GM23338 (cell line): Measurements from ENCODE around the gene NAGA. TPM values are rescaled to one million over a fixed set of nuclear protein-coding genes. Genes with fewer than 3 reads are reported as not detected.

Experiments
- ATAC-seq: fragments of 200-7000 bp; cut with Tn5 transposase; 3 replicates; pipeline ENCODE4 v1.9.1; 2020
- DNase-seq: peaks from one replicate; pipeline ENCODE4 v3.0.0-alpha.2; 2015; ENCODE audit warnings: low spot score
- H2AFZ ChIP-seq: fragments of 200-600 bp; sonication (generic); 2 replicates; pipeline ENCODE4 v1.8.0; 2016; ENCODE audit warnings: antibody characterized with exemption, mild to moderate bottlenecking, moderate library complexity
- H3F3A ChIP-seq: fragments of 200-600 bp; sonication (generic); replicated peaks from 2 replicates; pipeline ENCODE4 v1.8.0; 2017; ENCODE audit warnings: antibody characterized with exemption, mixed run types, low read depth
- H3K27ac ChIP-seq: fragments of 200-600 bp; sonication (generic); 2 replicates; pipeline ENCODE4 v1.6.1; 2016; ENCODE audit warnings: low read depth
- H3K27me3 ChIP-seq: fragments of 200-600 bp; sonication (generic); 2 replicates; pipeline ENCODE4 v1.8.0; 2016; ENCODE audit warnings: mild to moderate bottlenecking, mixed run types, moderate library complexity; ENCODE audit not compliant: insufficient read depth
- H3K36me3 ChIP-seq: fragments of 200-600 bp; sonication (generic); 2 replicates; pipeline ENCODE4 v1.8.0; 2016; ENCODE audit warnings: mild to moderate bottlenecking; ENCODE audit not compliant: insufficient read depth
- H3K4me1 ChIP-seq: fragments of 200-600 bp; sonication (generic); 2 replicates; pipeline ENCODE4 v1.8.0; 2016; ENCODE audit warnings: mild to moderate bottlenecking, moderate library complexity; ENCODE audit not compliant: insufficient read depth
- H3K4me2 ChIP-seq: fragments of 200-600 bp; sonication (generic); 2 replicates; pipeline ENCODE4 v1.7.1; 2017; ENCODE audit warnings: mixed run types
- H3K4me3 ChIP-seq: fragments of 200-600 bp; sonication (generic); 2 replicates; pipeline ENCODE4 v1.6.1; 2016; ENCODE audit warnings: mixed run types
- H3K79me2 ChIP-seq: fragments of 200-600 bp; sonication (generic); replicated peaks from 2 replicates; pipeline ENCODE4 v1.8.0; 2017; ENCODE audit warnings: mild to moderate bottlenecking; ENCODE audit not compliant: insufficient read depth
- H3K9me2 ChIP-seq: fragments of 200-600 bp; sonication (generic); 2 replicates; pipeline ENCODE4 v1.8.0; 2017; ENCODE audit not compliant: insufficient read depth
- H4K20me1 ChIP-seq: fragments of 200-600 bp; sonication (generic); replicated peaks from 2 replicates; pipeline ENCODE4 v1.8.0; 2017; ENCODE audit warnings: mild to moderate bottlenecking; ENCODE audit not compliant: insufficient read depth
- H3K27ac Mint-ChIP-seq: 2 replicates; pipeline ENCODE4 v1.8.0; 2020; ENCODE audit warnings: inconsistent platforms, mild to moderate bottlenecking, moderate library complexity, mixed read lengths
- H3K27me3 Mint-ChIP-seq: 3 replicates; pipeline ENCODE4 v1.8.0; 2022; ENCODE audit warnings: low read depth, mild to moderate bottlenecking, moderate library complexity, mixed read lengths, inconsistent platforms; ENCODE audit not compliant: insufficient read depth, poor library complexity
- H3K36me3 Mint-ChIP-seq: 3 replicates; pipeline ENCODE4 v1.8.0; 2021; ENCODE audit warnings: low read depth, mild to moderate bottlenecking, inconsistent platforms, moderate library complexity, mixed read lengths
- H3K4me1 Mint-ChIP-seq: 3 replicates; pipeline ENCODE4 v1.8.0; 2020; ENCODE audit warnings: mild to moderate bottlenecking, inconsistent platforms, mixed read lengths
- H3K4me3 Mint-ChIP-seq: 3 replicates; pipeline ENCODE4 v1.8.0; 2021; ENCODE audit warnings: moderate library complexity, mild to moderate bottlenecking, inconsistent platforms, mixed read lengths
- H3K9me3 Mint-ChIP-seq: 3 replicates; pipeline ENCODE4 v1.8.0; 2020; ENCODE audit warnings: moderate library complexity, mild to moderate bottlenecking, inconsistent platforms, mixed read lengths
- CREB1 ChIP-seq: fragments of 250-450 bp; sonication (Bioruptor Pico); IDR thresholded peaks from 2 replicates; pipeline ENCODE4 v1.5.0; 2020; ENCODE audit warnings: low read depth, mild to moderate bottlenecking, moderate library complexity
- CTCF ChIP-seq, 2 experiments: fragments of 200-600 bp in 1 of 2; sonication (generic) in 1 of 2; conservative IDR thresholded peaks; 2 replicates each; pipeline versions ENCODE4 v1.5.1 to v1.6.1; 2016 to 2017; ENCODE audit warnings: antibody characterized with exemption in 2 of 2, low read depth in 2 of 2, mild to moderate bottlenecking in 2 of 2, moderate library complexity in 1 of 2
- JUNB ChIP-seq: IDR thresholded peaks from one replicate; pipeline ENCODE4 v1.6.1; 2016; ENCODE audit warnings: antibody characterized with exemption; ENCODE audit not compliant: unreplicated experiment
- POLR2AphosphoS5 ChIP-seq: IDR thresholded peaks from 2 replicates; pipeline ENCODE4 v1.6.1; 2016; ENCODE audit warnings: antibody characterized with exemption, low read depth
- STAT1 ChIP-seq: IDR thresholded peaks from one replicate; pipeline ENCODE4 v1.6.1; 2016; ENCODE audit warnings: antibody characterized with exemption; ENCODE audit not compliant: unreplicated experiment
- ZNF114 ChIP-seq: fragments of 250-450 bp; sonication (Bioruptor Pico); IDR thresholded peaks from 2 replicates; pipeline ENCODE4 v1.5.0; 2020; ENCODE audit warnings: mild to moderate bottlenecking, moderate library complexity
- ZNF462 ChIP-seq: fragments of 250-450 bp; sonication (Bioruptor Pico); IDR thresholded peaks from 2 replicates; pipeline ENCODE4 v1.5.0; 2020; ENCODE audit warnings: mild to moderate bottlenecking, moderate library complexity
- polyA plus RNA-seq: library from polyadenylated mRNA; unstranded; fragments of >200 nt; fragmentation: Nextera tagmentation; extraction: Ambion mirVana; gene quantifications from 2 replicates; pipeline ENCODE4 v1.2.1, GENCODE V29; 2016
- total RNA-seq: library from RNA; depleted of rRNA; stranded (reverse); fragments of >200 nt; shearing (Covaris generic); gene quantifications from 2 replicates; pipeline ENCODE4 v1.2.3, GENCODE V29; 2014

Gene NAGA
- total and polyA plus RNA-seq, 2 experiments from 2014 or later: 6.3 to 21.4 TPM

GRCh38 chr22:42080287-42080686 is 9.7 kb upstream of the NAGA start:
- no peaks in the 10 kb centered on the region for H3K27me3 ChIP-seq
- no peaks in the 10 kb centered on the region for H3K9me2 ChIP-seq
- H3K36me3 Mint-ChIP-seq: peaks cover 27% of the 10 kb centered on the region
- H3K79me2 ChIP-seq: 0 out of 2 replicates have a peak, but pooled peaks cover 10% of the 10 kb centered on the region
- no peak overlapping the region; the same call in 1 of the 2 replicates for H3K27ac Mint-ChIP-seq
- H4K20me1 ChIP-seq: 0 out of 2 replicates have a peak, but pooled peaks cover 4% of the 10 kb centered on the region
- peak; percentile 53 for DNase-seq
- H3K4me3 ChIP-seq: peak overlapping the region; percentile 68
- peaks cover 16% of the 10 kb centered on the region for H3K4me1 Mint-ChIP-seq
- no peak overlapping the region for H2AFZ ChIP-seq
- H3K4me2 ChIP-seq: peak overlapping the region; percentile 87
- TF ChIP-seq POLR2AphosphoS5: no peak
- peaks cover 7% of the 10 kb centered on the region; the same call in 1 of the 2 replicates for H3F3A ChIP-seq
- peak overlapping the region; percentile 97 for H3K4me3 Mint-ChIP-seq
- peaks cover 6% of the 10 kb centered on the region; the same call in 1 of the 2 replicates for H3K36me3 ChIP-seq
- no peaks in the 10 kb centered on the region for H3K9me3 Mint-ChIP-seq
- no peak overlapping the region for H3K27ac ChIP-seq
- H3K27me3 Mint-ChIP-seq: peaks cover 14% of the 10 kb centered on the region
- peak; percentile 11; the same call in 2 of the 3 replicates for ATAC-seq
- no peaks in the 10 kb centered on the region; the same call in 1 of the 2 replicates for H3K4me1 ChIP-seq

GRCh38 chr22:42079319-42080251 is 9.0 kb upstream of the NAGA start, which contains the start of gene SMDT1:
Gene SMDT1 (plus strand): TSS chr22:42079700. CDS start chr22:42079769, 69 bp downstream.
- no peaks in the 10 kb centered on the region; the same call in 2 of the 3 replicates for H3K9me3 Mint-ChIP-seq

More at GRCh38 chr22:42079319-42080251, 9.0 kb upstream of the NAGA start, which contains the start of gene SMDT1:
- Histone ChIP-seq H3K4me1 (peaks cover 5% of the 10 kb centered on the region; the same call in 1 of the 2 replicates), H3K4me3 (peak within 1 kb of the TSS; percentile 68), H3K27ac (peak within 1 kb of the TSS; percentile 92), H3F3A (peaks cover 7% of the 10 kb centered on the region; the same call in 1 of the 2 replicates), H3K36me3 (no peaks in the 10 kb centered on the region), H3K79me2 (peaks cover 7% of the 10 kb centered on the region; the same call in 1 of the 2 replicates), H3K9me2 (no peaks in the 10 kb centered on the region), H2AFZ (peak within 1 kb of the TSS; percentile 88), H3K27me3 (no peaks in the 10 kb centered on the region), H3K4me2 (peak within 1 kb of the TSS; percentile 87), H4K20me1 (0 out of 2 replicates have a peak, but pooled peaks cover 4% of the 10 kb centered on the region)
- H3K4me3 Mint-ChIP-seq: peak within 1 kb of the TSS; percentile 97
- TF ChIP-seq ZNF462 (CRISPR knock-in tag) (no peak), JUNB (no peak), STAT1 (no peak), ZNF114 (CRISPR knock-in tag) (no peak), CTCF (conservative IDR thresholded peaks at IDR 0.05; ENCODE audit: low read depth in 2 of 2) (no peak), CREB1 (CRISPR knock-in tag) (peak; percentile 81), POLR2AphosphoS5 (peak; percentile 85)
- DNase-seq (peak; percentile 99), ATAC-seq (peak; percentile 93)
- H3K27me3 Mint-ChIP-seq: peaks cover 12% of the 10 kb centered on the region
- peaks cover 20% of the 10 kb centered on the region for H3K36me3 Mint-ChIP-seq
- peaks cover 22% of the 10 kb centered on the region for H3K4me1 Mint-ChIP-seq
- H3K27ac Mint-ChIP-seq: peak within 1 kb of the TSS; percentile 98
